NCI-H2227 treated with DMSO at 0.1 percent for 48 hours (cell line): ENCODE measurements around the gene ADGRG7.

Experiments used
- DNase-seq: peaks from one replicate; lab custom pipeline; 2025; lab: John Stamatoyannopoulos, UW

Gene ADGRG7

GRCh38 chr3:100600181-100601042 is 9.0 kb upstream of the ADGRG7 start:
- DNase-seq, result no peak

DNA sequence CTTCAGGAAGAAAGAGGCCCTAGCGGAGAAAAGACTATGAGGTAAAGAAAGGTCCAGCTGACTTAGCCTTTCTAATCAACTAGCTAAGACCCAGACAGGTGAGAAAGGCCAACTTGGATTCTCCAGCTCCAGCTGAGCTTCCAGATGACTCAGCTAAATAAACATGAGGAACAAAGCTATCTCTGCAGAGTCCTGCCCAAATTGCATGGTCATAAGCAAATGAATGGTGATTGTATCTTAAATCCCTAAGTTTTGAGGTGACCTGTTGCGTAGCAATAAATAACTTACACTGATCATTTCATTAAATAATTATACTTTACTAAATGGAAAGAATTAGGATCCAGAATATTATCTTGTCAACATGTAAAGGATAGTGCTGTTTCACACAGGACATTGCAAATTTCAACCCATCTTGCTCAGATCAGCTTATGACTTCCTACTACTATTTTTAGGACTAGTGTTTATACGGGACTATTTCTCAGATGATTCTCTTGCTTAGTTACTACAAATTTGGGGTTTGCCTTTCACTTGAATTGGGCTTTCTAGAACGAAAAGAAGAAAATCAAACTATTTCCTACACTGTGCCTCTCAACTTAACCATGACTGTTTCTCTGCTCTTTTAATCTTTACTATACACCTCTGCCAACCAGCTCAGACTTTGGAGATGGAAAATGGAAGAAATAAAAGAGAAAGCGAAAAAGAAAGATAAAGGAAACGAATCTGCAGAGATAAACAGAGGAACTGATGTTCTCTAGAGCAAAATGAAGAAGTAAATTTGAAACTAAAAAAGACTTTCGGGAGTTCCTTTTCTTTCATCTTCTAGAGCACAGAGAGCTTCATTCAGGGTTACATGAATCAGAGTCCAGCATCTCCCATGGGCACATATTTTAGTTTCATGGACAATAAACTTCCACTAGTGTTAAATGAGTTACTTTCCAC is 6.6 kb upstream of the ADGRG7 start:
- no peak for DNase-seq

GRCh38 chr3:100603469-100603868 is 5.9 kb upstream of the ADGRG7 start:
- no peak for DNase-seq

DNA sequence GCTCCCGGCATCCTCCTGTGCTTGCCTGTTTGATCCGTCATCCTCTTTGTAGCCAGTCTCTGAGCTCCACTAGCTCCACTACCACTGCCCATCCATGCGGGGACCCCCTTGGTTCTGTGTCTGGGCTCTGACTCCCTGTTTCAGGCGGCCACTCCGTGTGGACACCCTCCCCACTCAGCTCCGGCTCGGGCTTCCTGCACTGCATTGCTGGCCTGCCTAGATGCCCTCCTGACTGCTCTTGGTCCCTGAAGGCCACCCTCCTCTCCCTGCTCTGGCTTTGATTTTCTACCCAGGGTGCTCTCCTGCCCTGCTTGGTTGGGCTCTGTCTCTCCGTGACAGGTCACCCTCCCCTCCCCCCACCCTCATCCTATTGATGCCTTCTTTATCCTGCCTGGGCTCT is 4.0 kb upstream of the ADGRG7 start:
- no peak for DNase-seq

GRCh38 chr3:100606894-100607512 is 2.4 kb upstream of the ADGRG7 start:
- no peak for DNase-seq

- no peak for DNase-seq
Observed at GRCh38 chr3:100609963-100610362, 562 bp downstream of the ADGRG7 start.

DNA sequence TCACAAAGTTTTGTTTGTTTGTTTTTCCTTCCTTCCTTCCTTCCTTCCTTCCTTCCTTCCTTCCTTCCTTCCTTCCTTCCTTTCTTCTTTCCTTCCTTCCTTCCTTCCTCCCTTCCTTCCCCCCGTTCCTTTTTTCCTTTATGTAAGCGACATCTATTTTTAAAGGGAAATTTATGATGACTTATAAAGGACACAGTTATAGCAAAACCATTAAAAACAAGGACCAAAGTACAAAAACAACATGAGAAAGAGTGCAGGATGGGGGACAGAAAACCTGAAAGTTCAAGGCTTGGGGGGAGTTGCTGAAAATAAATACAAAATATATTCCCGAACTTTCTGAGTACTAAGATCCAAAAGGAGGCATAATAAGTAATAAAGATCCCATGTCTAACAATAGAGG is 1.8 kb downstream of the ADGRG7 start:
- no peak for DNase-seq

DNA sequence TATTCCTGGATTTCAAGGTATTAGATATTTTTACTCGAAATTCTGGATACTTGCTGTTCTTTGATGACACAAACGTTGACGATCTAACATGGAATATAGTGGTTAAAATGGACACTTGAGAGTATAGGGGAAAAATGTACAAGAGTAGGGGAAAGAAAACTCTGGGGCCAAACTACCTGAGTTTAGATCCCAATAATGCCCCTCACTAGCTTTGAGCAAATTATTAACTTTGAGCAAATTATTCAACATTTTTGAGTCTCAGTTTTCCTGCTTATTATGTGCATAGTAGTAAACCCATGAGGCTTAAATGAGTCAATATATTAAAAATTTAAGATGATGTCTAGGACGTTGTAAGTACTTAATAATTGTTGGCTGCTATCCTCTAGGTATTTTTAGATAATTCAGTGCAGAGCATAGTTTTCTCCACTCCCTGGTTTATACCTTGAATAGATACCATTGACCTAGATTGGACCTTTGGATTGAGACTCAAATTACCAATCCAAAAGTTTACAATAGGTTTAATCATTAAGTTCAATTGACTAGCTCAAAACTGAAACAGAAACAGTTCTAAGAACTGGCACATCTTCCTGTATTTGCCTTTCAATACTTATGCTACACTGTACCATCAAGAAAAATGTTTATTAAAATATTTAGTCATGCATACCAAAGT is 4.5 kb downstream of the ADGRG7 start:
- DNase-seq, result no peak

- DNase-seq, result no peak
Observed at GRCh38 chr3:100614941-100615340, 5.5 kb downstream of the ADGRG7 start.

GRCh38 chr3:100615684-100616083 is 6.3 kb downstream of the ADGRG7 start:
- no peak for DNase-seq

DNA sequence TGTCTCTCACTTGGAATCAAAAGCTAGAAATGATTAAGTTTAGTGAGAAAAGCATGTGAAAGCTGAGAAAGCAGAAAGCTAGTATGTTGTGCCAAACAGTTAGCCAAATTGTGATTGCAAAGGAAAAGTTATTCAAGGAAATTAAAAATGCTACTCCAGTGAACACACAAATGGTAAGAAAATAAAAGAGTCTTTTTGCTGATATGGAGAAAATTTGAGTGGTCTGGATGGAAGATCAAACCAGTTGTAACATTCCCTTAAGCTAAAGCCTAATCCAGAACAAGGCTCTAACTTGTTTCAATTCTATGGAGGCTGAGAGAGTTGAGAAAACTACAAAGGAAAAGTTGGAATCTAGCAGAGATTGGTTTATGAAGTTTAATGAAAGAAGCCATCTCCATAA is 11.8 kb downstream of the ADGRG7 start:
- DNase-seq, result no peak

- DNase-seq, result no peak
Observed at GRCh38 chr3:100627491-100627890, 18.1 kb downstream of the ADGRG7 start.

- no peak for DNase-seq
Observed at GRCh38 chr3:100629421-100630127, 20.2 kb downstream of the ADGRG7 start.

DNA sequence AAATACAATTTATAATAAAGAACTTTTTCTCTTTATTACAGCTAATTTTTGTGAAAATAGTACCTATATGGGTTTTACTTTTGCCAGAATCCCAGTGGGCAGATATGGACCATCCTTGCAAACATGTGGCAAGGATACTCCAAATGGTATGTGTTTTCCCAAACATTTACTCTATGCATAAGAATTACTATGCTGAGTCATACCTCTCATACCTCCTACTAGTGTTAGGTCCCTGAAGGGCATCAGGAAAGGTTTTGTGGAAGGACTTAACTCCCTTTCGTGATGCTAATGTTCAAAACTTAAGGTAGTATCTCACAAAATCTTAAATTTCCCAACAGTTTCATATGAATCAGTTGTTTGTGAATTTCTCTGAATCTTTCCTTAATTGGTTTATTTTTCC is 21.3 kb downstream of the ADGRG7 start:
- no peak for DNase-seq

DNA sequence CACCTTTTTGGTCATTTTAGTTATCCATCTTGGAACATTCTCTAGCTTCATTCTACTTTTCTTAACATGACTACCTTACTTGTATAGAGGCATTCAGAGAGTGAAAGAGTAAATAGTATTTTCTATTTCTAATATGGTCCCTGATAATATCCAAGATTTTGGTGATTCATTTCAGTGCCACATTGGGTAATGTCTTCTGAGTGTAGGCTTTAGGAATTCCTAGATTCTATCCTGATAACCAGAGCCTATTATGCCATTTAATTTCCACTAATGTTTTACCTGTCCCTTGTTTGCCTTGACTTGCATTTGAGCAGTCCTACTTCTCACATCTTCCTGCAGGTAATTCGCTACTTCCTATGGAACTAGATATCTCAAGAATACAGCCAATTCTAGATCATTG is 21.8 kb downstream of the ADGRG7 start:
- no peak for DNase-seq

- no peak for DNase-seq
Observed at GRCh38 chr3:100634493-100635272, 25.3 kb downstream of the ADGRG7 start.

DNA sequence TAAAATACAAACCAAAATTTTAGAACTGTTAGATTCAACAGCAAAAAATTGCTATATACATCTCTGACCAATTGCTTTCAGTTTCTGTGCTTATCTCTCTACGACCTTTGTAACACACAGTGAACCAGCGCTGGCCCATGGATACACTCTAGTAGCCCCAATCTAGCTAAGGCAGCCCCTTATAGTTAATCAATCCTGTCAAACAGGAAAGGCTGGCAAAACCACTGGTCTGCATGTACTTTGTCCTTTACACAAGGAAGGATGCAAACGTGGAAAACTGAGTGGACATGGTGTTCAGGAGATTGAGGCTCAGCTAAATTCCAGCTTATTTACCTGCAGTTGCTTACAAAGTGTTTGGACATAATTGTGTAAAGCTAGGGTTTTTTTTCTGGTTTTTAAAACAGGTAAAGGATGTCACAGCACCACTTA is 25.9 kb downstream of the ADGRG7 start:
- no peak for DNase-seq

DNA sequence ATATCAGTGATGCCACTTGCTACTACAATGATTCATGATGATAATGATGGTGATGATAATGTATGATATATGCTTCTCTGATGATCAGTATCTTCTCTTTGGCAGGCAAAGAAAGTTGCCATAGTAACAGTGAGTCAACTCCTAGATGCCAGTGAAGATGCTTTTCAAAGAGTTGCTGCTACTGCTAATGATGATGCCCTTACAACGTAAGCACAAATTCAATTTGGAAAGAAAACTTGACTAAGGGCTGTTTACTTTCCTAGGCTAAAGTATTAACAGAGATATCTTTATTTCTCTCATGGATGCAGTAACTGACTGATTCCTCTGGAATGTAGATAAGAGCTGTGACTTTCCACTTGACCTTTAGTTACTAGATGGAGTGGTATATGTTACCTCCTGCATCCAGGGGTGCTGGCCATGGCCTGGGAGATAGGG is 27.8 kb downstream of the ADGRG7 start:
- no peak for DNase-seq

GRCh38 chr3:100640633-100641032 is 31.2 kb downstream of the ADGRG7 start:
- DNase-seq, result no peak

DNA sequence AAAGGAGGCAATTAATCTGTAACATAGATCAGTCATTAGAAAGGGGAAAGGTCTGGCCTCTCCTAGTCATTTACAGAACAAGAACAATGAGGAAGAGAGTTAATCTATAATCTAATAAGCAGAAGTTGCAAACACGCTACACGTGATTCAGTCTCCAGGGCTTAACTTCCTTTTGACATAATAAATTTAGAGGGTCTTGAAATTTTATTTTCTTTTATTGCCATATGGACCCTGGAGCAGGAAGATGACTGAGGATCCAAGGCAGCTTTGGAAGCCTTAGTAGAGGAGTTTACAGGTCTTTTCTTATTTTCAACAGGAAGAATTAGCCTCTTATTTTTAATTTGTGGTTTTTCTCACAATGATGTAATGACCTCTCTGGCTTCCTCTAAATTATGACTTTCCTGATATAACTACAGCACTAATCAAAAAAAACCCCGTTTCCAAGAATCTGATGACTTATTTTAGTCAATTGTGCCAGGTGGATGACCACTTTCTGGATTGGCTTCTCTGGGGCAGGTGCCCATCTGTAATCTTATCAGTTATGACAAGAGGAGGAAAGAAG is 32.2 kb downstream of the ADGRG7 start:
- no peak for DNase-seq
